SK-N-MC (cell line): ENCODE results near the gene MUC20.
"Not testable (repeated sequence)": the region's sequence is repeated elsewhere in the genome, so short reads cannot be mapped to it uniquely, and the experiment has no call there.

ENCODE experiments used
- DNase-seq: peaks from one replicate; pipeline ENCODE4 v3.0.0-alpha.2; 2011; ENCODE audit warnings: low read depth, low spot score
- H3K27ac ChIP-seq: fragments of 200-600 bp; sonication (generic); 2 replicates; pipeline ENCODE4 v1.5.1; 2016; ENCODE audit warnings: mixed run types
- H3K36me3 ChIP-seq: fragments of 200-600 bp; sonication (generic); 2 replicates; pipeline ENCODE4 v1.6.1; 2017; ENCODE audit warnings: antibody characterized with exemption, low read length, mixed read lengths; ENCODE audit not compliant: insufficient read depth
- H3K4me3 ChIP-seq: fragments of 200-600 bp; sonication (generic); 2 replicates; pipeline ENCODE4 v1.5.1; 2016
- H3K9ac ChIP-seq: fragments of 200-600 bp; sonication (generic); 2 replicates; pipeline ENCODE4 v1.8.0; 2017; ENCODE audit warnings: mixed run types, mixed read lengths; ENCODE audit not compliant: insufficient read length
- H3K9me3 ChIP-seq: fragments of 200-600 bp; sonication (generic); 2 replicates; pipeline ENCODE4 v1.6.1; 2017; ENCODE audit warnings: low read depth, mild to moderate bottlenecking, antibody characterized with exemption, low read length, moderate library complexity, mixed read lengths
- EZH2 ChIP-seq: fragments of 200-600 bp; sonication (generic); IDR thresholded peaks from one replicate; pipeline ENCODE4 v1.6.1; 2017; ENCODE audit warnings: antibody characterized with exemption
- FOXP2 ChIP-seq: optimal IDR thresholded peaks from 2 replicates; pipeline ENCODE3; 2011; ENCODE audit warnings: mild to moderate bottlenecking, moderate library complexity; ENCODE audit not compliant: insufficient read depth; ENCODE audit errors: extremely low read length, control extremely low read depth
- POLR2AphosphoS5 ChIP-seq: IDR thresholded peaks from 2 replicates; pipeline ENCODE4 v1.6.1; 2012; ENCODE audit warnings: mild to moderate bottlenecking, low read depth, low read length, borderline replicate concordance

MUC20 gene

GRCh38 chr3:195704433-195704999 is 16.3 kb upstream of the MUC20 start:
- Histone ChIP-seq H3K9me3 (no peaks in the 10 kb centered on the region; the same call in 1 of the 2 replicates), H3K27ac (no peak overlapping the region), H3K4me3 (no peak overlapping the region), H3K36me3 (no peaks in the 10 kb centered on the region), H3K9ac (no peak overlapping the region)
- DNase-seq, result no peak
- no peak for TF ChIP-seq FOXP2
- no peak for TF ChIP-seq EZH2
- TF ChIP-seq POLR2AphosphoS5, result no peak

GRCh38 chr3:195705081-195705991 is 15.4 kb upstream of the MUC20 start:
- no peaks in the 10 kb centered on the region; the same call in 1 of the 2 replicates for H3K9me3 ChIP-seq
- no peak for DNase-seq
- H3K36me3 ChIP-seq, result no peaks in the 10 kb centered on the region

GRCh38 chr3:195708061-195708460 is 12.7 kb upstream of the MUC20 start:
- no peak for DNase-seq
- Histone ChIP-seq H3K9ac (no peak overlapping the region), H3K4me3 (no peak overlapping the region), H3K36me3 (no peaks in the 10 kb centered on the region), H3K27ac (no peak overlapping the region), H3K9me3 (no peaks in the 10 kb centered on the region; the same call in 1 of the 2 replicates)
- no peak for TF ChIP-seq EZH2
- no peak for TF ChIP-seq FOXP2
- TF ChIP-seq POLR2AphosphoS5, result no peak

More at GRCh38 chr3:195705081-195705991, 15.4 kb upstream of the MUC20 start:
- Histone ChIP-seq H3K9ac (no peak overlapping the region), H3K4me3 (no peak overlapping the region), H3K27ac (no peak overlapping the region)
- no peak for TF ChIP-seq FOXP2

GRCh38 chr3:195708626-195709481 is 11.9 kb upstream of the MUC20 start:
- TF ChIP-seq POLR2AphosphoS5 (no peak), EZH2 (no peak), FOXP2 (no peak)
- Histone ChIP-seq H3K9ac (no peak overlapping the region), H3K4me3 (no peak overlapping the region), H3K9me3 (no peaks in the 10 kb centered on the region; the same call in 1 of the 2 replicates), H3K27ac (no peak overlapping the region), H3K36me3 (no peaks in the 10 kb centered on the region)
- DNase-seq, result no peak

- no peak for TF ChIP-seq EZH2
- TF ChIP-seq FOXP2, result no peak
- TF ChIP-seq POLR2AphosphoS5, result no peak
- DNase-seq, result no peak
- Histone ChIP-seq H3K36me3 (no peaks in the 10 kb centered on the region), H3K4me3 (no peak overlapping the region), H3K9me3 (no peaks in the 10 kb centered on the region; the same call in 1 of the 2 replicates), H3K27ac (no peak overlapping the region), H3K9ac (no peak overlapping the region)
Observed at GRCh38 chr3:195709676-195710085, 11.1 kb upstream of the MUC20 start.

- not testable (repeated sequence) for H3K4me3 ChIP-seq, H3K9me3 ChIP-seq, H3K36me3 ChIP-seq, DNase-seq, H3K9ac ChIP-seq, H3K27ac ChIP-seq
Observed at GRCh38 chr3:195710126-195710905, 10.5 kb upstream of the MUC20 start.

GRCh38 chr3:195711091-195711812 is 9.5 kb upstream of the MUC20 start:
- H3K9ac ChIP-seq, H3K4me3 ChIP-seq, H3K9me3 ChIP-seq, H3K27ac ChIP-seq, DNase-seq, H3K36me3 ChIP-seq: not testable (repeated sequence)
